Stomach (tissue), 4 donors: Measurements from ENCODE around the gene MICB.

Experiments used
- CTCF ChIP-seq, 7 experiments: fragments of 450-650 bp in 4 of 7; fragments of 200-600 bp in 3 of 7; sonication (generic) in 3 of 7; IDR thresholded peaks; one replicate each; pipeline ENCODE4 v1.5.1; 2016 to 2019; ENCODE audit warnings: antibody characterized with exemption in 7 of 7, control low read depth in 2 of 7, mild to moderate bottlenecking in 1 of 7
- EP300 ChIP-seq: sonication (generic); formaldehyde crosslinking; IDR thresholded peaks from one replicate; pipeline ENCODE4 v1.6.1; 2017; ENCODE audit warnings: antibody characterized with exemption
- POLR2A ChIP-seq, 4 donors: fragments of 450-650 bp; IDR thresholded peaks; one replicate each; pipeline ENCODE4 v1.6.1; 2016; ENCODE audit warnings: antibody characterized with exemption in 4 of 4, control low read depth in 2 of 4, mild to moderate bottlenecking in 1 of 4, moderate library complexity in 1 of 4
- POLR2AphosphoS5 ChIP-seq, 3 donors: sonication (generic); formaldehyde crosslinking; IDR thresholded peaks; one replicate each; pipeline ENCODE4 v1.6.1; 2016; ENCODE audit warnings: antibody characterized with exemption in 3 of 3

GRCh38 chr6:31556307-31556706 is 58.4 kb downstream of the MICB start:
- TF ChIP-seq CTCF (IDR thresholded peaks at IDR 0.05) (no peak), POLR2AphosphoS5 (IDR thresholded peaks at IDR 0.05) (no peak), POLR2A (IDR thresholded peaks at IDR 0.05) (no peak), EP300 (no peak)
